NCI-H446 treated with DMSO at 0.1 percent for 48 hours (cell line): ENCODE measurements around the gene LRIG1.

Source experiments
- DNase-seq: peaks from one replicate; lab custom pipeline; 2025; lab: John Stamatoyannopoulos, UW

LRIG1 gene

DNA sequence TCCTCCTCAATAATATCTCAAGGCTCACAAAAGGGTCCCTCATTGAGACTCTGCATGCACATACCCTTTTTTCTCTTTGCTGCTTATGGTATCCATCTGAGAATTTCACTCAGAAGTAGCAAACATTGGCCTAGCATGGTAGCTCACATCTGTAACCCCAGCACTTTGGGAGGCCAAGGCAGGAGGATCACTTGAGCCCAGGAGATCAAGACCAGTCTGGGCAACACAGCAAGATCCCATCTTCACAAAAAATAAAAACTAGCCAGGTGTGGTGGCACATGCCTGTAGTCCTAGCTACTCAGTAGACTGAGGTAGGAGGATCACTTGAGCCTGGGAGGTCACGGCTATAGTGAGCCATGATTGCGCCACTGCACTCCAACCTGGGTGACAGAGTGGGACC lies 11.7 kb downstream of the LRIG1 start:
- no peak for DNase-seq

DNA sequence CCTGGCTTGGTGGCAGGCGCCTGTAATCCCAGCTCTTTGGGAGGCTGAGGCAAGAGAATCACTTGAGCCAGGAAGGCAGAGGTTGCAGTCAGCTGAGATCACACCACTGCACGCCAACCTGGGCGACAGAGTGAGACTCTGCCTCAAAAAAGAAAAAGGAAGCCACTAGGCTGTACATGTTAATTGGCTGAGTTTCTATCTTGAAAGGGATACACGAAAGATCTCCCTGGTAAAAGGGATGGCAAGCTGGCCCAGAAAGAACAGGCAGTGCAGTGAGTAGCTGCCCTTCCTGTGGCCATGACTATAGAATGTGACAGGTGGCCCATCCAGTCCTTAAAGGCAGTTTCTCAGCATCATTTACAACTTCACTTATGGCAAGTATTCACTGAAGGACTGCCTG lies 12.3 kb downstream of the LRIG1 start:
- no peak for DNase-seq

DNA sequence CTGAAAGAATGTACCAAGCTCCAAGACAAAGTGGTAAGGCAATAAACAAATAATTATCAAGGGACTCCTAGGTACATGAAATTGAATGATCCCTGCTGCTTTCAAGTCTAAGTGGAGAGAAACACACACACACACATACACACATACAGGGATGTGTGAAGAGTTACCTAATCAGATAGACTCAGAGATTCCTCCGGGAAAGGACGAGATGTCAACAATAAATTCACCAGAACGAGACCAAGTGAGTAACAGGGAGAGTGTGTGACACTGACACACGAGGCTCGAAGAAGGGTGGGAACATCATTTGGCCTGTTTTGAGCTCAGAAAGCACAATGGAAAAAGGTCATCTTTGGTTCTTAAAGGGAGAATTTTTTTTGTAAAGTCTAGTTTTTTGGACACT lies 13.4 kb downstream of the LRIG1 start:
- DNase-seq = no peak

- no peak for DNase-seq
Measured at GRCh38 chr3:66486646-66487045, 14.2 kb downstream of the LRIG1 start.

DNA sequence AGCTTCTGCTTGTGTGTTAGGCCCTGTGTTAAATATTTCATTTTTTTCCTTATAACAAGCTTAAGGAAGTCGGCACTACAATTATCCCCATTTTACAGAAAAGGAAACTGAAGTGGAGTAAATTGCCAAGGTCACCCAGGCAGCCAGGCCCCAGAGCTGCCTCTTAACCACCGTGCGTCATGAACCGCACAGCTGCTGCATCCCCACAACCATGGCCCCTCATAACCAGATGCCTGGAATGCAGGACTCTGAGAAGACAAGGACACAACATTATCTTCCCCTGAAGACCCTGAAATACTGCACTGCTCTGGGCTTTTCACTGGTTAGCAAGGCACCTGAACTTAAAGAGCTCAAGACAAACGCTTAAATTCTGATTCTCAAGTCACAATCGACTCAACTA lies 14.6 kb downstream of the LRIG1 start:
- no peak for DNase-seq

DNA sequence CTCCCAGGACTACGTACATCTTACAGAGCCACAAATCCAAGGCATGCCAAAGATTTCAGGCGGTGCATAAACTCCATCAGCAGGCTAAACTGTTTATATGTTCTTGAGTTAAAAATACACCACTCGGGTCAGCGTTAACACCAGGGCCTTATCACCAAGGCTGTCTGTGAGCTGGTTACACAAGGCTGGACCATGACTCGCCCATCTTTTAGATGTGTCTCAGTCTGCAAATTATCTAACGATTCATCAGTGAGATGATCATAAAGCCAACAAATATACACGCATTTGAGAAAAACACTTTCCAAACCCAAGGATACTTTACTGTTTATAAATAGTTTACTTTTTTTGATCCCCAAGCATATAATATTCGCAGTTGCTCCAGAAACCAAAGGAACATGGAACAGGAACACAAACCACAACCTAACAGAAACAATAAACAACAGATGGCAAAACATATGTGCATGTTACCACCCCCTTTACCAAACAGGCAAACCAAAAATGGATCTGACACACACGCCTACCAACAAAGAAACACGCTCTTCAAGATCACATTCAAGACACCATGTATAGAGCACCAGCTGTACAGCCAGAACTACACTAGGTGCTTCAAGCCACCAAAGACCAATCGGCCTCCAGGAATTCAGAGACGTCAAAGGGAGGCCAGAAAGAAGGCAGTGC lies 15.4 kb downstream of the LRIG1 start:
- DNase-seq = peak; percentile 54

DNA sequence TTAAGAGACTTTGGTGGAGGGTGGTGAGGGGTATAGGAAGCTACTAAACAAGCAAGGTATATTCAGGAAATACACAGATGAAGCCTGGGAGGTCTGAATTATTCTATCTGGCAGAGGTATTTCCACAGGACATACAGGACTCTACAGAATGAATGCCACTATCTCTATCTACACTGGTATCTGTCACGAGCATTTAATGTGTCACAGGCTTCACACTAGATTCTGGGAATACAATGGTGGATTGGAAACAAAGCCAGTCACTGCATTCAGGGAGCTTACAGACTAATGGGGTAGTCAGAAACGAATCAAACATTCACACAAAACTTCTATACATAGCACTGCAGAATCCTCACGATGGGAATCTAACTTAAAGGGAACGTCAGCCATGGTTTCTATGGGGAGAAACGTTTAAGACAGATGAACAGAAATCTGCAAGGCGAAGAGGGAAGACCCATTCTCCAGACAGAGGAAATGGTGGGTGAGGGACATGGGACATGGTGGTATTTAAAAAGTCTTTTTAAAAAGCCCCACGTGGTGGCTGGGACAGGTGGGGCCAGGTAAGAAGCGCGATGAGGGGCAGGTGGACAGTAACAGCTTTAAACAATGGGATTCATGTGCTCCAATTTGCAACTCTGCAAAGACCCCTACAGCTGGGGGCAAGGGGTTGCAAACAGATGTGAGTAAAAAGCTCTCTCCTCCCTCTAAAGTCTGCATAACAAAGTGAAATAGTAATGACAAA lies 16.5 kb downstream of the LRIG1 start:
- no peak for DNase-seq

GRCh38 chr3:66483409-66483906 lies 17.4 kb downstream of the LRIG1 start:
- DNase-seq = no peak

DNA sequence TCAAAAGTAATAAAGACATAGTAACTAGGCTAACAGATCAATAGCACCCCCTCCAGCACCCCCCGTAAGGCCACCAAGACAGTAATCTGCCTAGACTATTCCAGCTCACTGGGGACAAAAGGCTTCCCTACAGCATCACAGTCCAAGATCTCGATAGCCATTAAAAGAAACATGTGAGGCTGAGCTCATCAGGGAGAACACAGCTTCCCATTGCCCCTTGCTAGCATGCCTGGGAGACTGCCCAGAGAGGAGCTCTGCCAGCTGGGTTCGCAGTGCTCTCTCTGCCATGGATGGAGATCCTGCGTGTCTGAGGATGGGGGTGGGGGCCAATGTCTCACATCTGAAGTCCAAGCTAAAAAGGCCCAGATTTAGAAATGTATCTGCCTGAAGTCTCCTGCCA lies 17.8 kb downstream of the LRIG1 start:
- peak; percentile 67 for DNase-seq

- no peak for DNase-seq
Measured at GRCh38 chr3:66482018-66482404, 18.8 kb downstream of the LRIG1 start.

- no peak for DNase-seq
Measured at GRCh38 chr3:66481071-66482017, 19.5 kb downstream of the LRIG1 start.

DNA sequence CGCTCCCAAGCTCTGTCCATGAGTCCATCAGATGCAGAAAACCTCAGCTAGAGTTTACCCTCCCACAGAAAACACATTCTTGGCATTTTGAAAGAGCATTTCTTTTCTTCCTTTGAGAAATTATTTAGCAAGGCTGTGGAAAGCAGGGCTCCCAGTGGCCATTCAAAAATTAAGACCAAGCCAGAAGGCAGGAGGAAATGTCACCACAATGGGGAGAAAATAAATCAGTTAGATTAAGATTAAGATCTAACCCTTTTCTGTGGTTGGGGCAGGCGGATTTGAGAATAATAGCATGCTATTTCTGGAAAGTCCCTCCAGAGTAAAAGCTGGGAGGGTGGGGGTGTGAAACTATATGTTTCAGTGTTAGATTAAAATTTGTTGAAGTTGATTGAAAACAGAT lies 20.2 kb downstream of the LRIG1 start:
- no peak for DNase-seq

DNA sequence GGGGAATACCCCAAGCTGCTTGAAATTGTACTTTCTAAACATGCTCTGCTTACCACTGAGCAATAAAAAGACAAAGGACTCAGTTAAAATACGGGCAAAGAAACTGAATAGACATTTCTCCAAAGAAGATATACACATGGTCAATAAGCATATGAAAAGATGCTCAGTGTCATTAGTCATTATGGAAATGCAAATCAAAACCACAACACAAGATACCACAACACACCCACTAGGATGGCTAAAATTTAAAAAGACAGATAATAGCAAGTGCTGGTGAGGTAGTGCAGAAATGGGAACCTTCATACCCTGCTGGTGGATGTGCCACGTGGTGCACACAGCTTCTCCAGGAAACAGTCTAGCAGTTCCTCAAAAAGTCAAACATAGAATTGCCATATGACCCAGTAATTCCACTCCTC lies 21.3 kb downstream of the LRIG1 start:
- DNase-seq = no peak

DNA sequence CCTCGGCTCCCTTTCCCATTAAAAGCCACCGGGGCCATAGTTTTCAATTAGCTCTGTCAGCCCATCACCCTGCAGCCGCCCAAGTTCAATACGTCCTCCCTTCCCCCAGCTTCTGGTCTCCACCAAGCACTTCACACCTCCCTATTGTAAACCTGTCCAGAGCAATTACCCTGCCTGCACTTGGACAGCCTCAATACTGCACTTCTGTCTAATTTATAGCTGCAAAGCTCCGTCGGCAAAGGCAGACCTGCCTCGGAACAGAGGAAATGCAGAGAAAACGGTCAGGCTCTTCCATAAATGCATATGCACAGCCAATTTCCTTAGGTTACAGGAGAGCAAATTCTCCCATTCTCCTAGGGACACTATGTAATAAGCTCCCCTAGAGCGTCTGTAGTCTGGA lies 21.9 kb downstream of the LRIG1 start:
- DNase-seq = no peak

GRCh38 chr3:66477856-66478255 lies 23.0 kb downstream of the LRIG1 start:
- no peak for DNase-seq

DNA sequence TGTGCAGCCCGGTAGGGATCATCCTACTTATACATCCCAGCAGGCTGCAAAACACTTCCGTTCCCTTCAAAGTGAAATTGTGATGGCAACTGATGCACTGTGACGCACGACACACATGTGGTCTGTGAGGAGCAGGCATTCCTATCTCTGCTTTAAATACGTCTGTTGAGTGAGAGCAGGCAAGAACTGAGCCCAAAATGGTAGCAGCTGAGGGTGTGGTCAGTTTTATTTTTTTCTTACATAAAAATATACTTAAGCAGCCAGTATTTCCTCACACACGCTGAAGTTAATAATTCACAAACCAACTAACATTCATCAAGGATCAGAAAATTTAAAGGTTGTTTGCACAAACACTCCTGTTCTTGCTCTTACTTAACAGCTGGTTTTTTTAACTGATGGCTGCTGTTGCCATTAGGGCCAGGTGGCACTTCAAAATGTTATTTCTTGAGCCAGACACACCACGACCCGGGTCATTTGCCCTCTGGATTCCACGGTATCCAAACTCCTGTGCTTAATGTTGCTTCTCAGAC lies 23.9 kb downstream of the LRIG1 start:
- DNase-seq = no peak

GRCh38 chr3:66475386-66476020 lies 25.3 kb downstream of the LRIG1 start:
- DNase-seq = no peak

DNA sequence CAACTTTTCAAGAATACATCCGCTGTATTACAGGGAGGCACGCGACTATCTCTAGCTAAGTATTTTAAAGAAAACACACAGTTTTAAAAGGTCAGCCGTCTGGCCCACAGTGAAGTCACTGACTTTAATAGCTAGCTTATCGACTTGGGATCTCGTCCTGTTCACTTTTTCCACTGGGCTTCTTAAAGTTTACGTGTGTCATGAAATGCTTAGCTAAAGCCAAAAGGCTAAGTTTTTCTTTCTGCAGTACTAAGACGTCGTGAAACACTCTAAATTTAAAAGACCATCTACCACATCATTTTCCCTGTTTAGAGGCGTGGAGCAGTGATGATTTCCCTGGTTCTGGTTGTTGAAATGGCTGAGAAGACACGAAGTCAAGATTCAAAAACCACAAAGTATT lies 27.1 kb downstream of the LRIG1 start:
- DNase-seq = no peak

DNA sequence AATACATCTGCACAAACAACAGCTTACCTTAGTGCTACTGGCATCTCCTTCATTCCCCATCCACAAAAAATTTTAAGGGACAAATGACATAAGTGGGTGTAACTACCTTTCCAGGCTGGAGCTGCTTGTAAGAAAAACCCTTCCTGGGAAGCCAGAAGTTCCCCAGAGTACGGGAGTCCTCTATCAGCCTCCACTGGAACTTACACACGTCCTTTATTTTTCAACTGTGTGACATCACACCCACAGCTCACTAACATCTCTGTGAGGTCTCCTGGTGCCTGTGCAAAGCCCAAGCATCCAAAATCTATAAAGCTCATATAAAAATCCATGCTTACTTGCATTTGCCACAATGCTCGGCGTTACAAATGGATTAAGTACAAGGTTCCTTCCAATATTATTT lies 27.6 kb downstream of the LRIG1 start:
- DNase-seq = no peak

GRCh38 chr3:66472313-66473134 lies 28.3 kb downstream of the LRIG1 start:
- DNase-seq = no peak
